PFSK-1 (cell line): ENCODE results near the gene ZRANB2.

Experiments
- FOXP2 ChIP-seq: optimal IDR thresholded peaks from 2 replicates; pipeline ENCODE3; 2011; ENCODE audit warnings: borderline replicate concordance, control low read depth, inconsistent platforms; ENCODE audit not compliant: insufficient read depth; ENCODE audit errors: extremely low read length, extremely low read depth
- POLR2AphosphoS5 ChIP-seq: IDR thresholded peaks from 2 replicates; pipeline ENCODE4 v1.6.1; 2012; ENCODE audit warnings: low read depth, mild to moderate bottlenecking, control low read depth, low read length, moderate library complexity
- REST ChIP-seq, 2 experiments: IDR thresholded peaks; 2 replicates each; pipeline versions ENCODE4 v1.6.1 to v1.8.0; 2011 to 2012; ENCODE audit warnings: low read depth in 2 of 2, low read length in 2 of 2, control low read depth in 1 of 2, inconsistent platforms in 1 of 2, mild to moderate bottlenecking in 1 of 2, moderate library complexity in 1 of 2; ENCODE audit not compliant: insufficient read depth in 1 of 2
- SIN3A ChIP-seq: IDR thresholded peaks from 2 replicates; pipeline ENCODE4 v1.6.1; 2012; ENCODE audit warnings: mild to moderate bottlenecking, low read length, moderate library complexity, borderline replicate concordance; ENCODE audit not compliant: insufficient read depth
- TAF1 ChIP-seq: IDR thresholded peaks from 2 replicates; pipeline ENCODE4 v1.6.1; 2012; ENCODE audit warnings: low read length, control low read depth, borderline replicate concordance; ENCODE audit not compliant: insufficient read depth

The ZRANB2 gene

GRCh38 chr1:71104417-71104816 is 23.6 kb upstream of the ZRANB2 start:
- no peak for TF ChIP-seq SIN3A

DNA sequence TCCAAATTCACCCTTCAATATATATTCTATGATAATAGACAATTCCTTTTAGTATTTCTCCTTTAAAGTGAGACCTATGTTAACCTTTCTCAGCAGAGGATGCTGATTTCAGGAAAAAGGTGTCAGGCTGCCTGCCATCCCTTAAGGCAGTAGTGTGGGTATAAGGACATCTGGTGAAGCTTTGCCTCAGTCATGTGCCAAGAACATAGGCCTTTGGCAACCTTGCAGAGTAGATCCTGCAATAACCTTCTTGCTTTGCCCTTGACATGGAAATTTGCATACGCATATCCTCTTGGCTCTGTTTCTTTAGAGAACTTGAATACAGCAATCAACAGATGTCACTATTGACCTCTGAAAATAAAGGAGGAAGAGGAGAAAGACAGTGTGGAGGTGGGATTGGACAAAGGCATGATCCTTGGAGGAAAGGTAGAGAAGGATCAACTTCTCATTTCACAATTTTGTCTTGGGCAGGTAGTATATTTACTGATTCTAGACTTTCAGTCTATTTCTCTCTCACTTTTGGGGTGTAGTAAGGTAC is 21.1 kb upstream of the ZRANB2 start:
- TF ChIP-seq REST (IDR thresholded peaks at IDR 0.05; ENCODE audit: insufficient read depth in 1 of 2, low read depth in 2 of 2, low read length in 2 of 2) (no peak), POLR2AphosphoS5 (no peak), FOXP2 (no peak), SIN3A (no peak), TAF1 (no peak)

GRCh38 chr1:71097428-71097827 is 16.6 kb upstream of the ZRANB2 start:
- TF ChIP-seq POLR2AphosphoS5 (no peak), REST (IDR thresholded peaks at IDR 0.05; ENCODE audit: insufficient read depth in 1 of 2, low read depth in 2 of 2, low read length in 2 of 2) (no peak), FOXP2 (no peak), SIN3A (no peak), TAF1 (no peak)

- no peak for TF ChIP-seq POLR2AphosphoS5
- TF ChIP-seq SIN3A = no peak
These were observed 14.1 kb upstream of the ZRANB2 start for GRCh38 chr1:71094913-71095312.

- TF ChIP-seq SIN3A = no peak
- TF ChIP-seq FOXP2 = no peak
- no peak for TF ChIP-seq POLR2AphosphoS5
- no peak for TF ChIP-seq TAF1
- TF ChIP-seq REST (IDR thresholded peaks at IDR 0.05; ENCODE audit: insufficient read depth in 1 of 2, low read depth in 2 of 2, low read length in 2 of 2) = no peak
These were observed 13.1 kb upstream of the ZRANB2 start for GRCh38 chr1:71093938-71094337.

GRCh38 chr1:71089536-71090270 is 8.9 kb upstream of the ZRANB2 start:
- TF ChIP-seq FOXP2 = no peak
- TF ChIP-seq SIN3A = no peak
- TF ChIP-seq POLR2AphosphoS5 = no peak
- no peak for TF ChIP-seq TAF1
- no peak for TF ChIP-seq REST (IDR thresholded peaks at IDR 0.05; ENCODE audit: insufficient read depth in 1 of 2, low read depth in 2 of 2, low read length in 2 of 2)
